Epithelial cell of proximal tubule (primary cell): ENCODE results near the gene SIGLEC9. TPM values are rescaled to one million over a fixed set of nuclear protein-coding genes. Genes with fewer than 3 reads are reported as not detected.

ENCODE experiments used
- DNase-seq: peaks from one replicate; pipeline ENCODE4 v3.0.0-alpha.2; 2011; ENCODE audit warnings: low read depth
- H3K4me3 ChIP-seq: 2 replicates; pipeline ENCODE4 v1.5.1; 2011; ENCODE audit warnings: low read depth, mild to moderate bottlenecking, low read length
- total RNA-seq: library from RNA; depleted of rRNA; stranded (reverse); fragments of >200 nt; gene quantifications from 2 replicates; pipeline ENCODE4 v1.2.3, GENCODE V29; 2015
- TF ChIP-seq, protein P1 (sequence below): conservative IDR thresholded peaks from 2 replicates; pipeline ENCODE4 v1.5.1; 2012; ENCODE audit warnings: low read depth, mild to moderate bottlenecking, low read length

SIGLEC9 gene
- total RNA-seq, 1 donor from 2014 or later = not detected

GRCh38 chr19:51127755-51128154 is 3.0 kb downstream of the SIGLEC9 start:
- DNase-seq = no peak
- TF ChIP-seq, protein P1, sequence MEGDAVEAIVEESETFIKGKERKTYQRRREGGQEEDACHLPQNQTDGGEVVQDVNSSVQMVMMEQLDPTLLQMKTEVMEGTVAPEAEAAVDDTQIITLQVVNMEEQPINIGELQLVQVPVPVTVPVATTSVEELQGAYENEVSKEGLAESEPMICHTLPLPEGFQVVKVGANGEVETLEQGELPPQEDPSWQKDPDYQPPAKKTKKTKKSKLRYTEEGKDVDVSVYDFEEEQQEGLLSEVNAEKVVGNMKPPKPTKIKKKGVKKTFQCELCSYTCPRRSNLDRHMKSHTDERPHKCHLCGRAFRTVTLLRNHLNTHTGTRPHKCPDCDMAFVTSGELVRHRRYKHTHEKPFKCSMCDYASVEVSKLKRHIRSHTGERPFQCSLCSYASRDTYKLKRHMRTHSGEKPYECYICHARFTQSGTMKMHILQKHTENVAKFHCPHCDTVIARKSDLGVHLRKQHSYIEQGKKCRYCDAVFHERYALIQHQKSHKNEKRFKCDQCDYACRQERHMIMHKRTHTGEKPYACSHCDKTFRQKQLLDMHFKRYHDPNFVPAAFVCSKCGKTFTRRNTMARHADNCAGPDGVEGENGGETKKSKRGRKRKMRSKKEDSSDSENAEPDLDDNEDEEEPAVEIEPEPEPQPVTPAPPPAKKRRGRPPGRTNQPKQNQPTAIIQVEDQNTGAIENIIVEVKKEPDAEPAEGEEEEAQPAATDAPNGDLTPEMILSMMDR = no peak
- no peak overlapping the region for H3K4me3 ChIP-seq

- TF ChIP-seq, protein P1 = no peak
- no peak overlapping the region for H3K4me3 ChIP-seq
- DNase-seq = no peak
Observed at GRCh38 chr19:51128227-51128626, 3.5 kb downstream of the SIGLEC9 start.

GRCh38 chr19:51129716-51130115 is 5.0 kb downstream of the SIGLEC9 start:
- TF ChIP-seq, protein P1 = no peak
- no peak for DNase-seq
- no peak overlapping the region for H3K4me3 ChIP-seq

GRCh38 chr19:51131780-51132680 is 7.3 kb downstream of the SIGLEC9 start:
- TF ChIP-seq, protein P1 = no peak
- no peak overlapping the region for H3K4me3 ChIP-seq
- no peak for DNase-seq

GRCh38 chr19:51135004-51135403 is 10.3 kb downstream of the SIGLEC9 start:
- no peak overlapping the region for H3K4me3 ChIP-seq
- TF ChIP-seq, protein P1 = no peak
- DNase-seq = no peak

GRCh38 chr19:51135986-51136762 is 11.5 kb downstream of the SIGLEC9 start:
- TF ChIP-seq, protein P1 = no peak
- no peak overlapping the region for H3K4me3 ChIP-seq
- DNase-seq = no peak
